ENCODE results near the gene ADNP2.

ADNP2 gene

GRCh38 chr18:80108739-80109675 lies at the start of gene ADNP2:
Gene ADNP2 (plus strand): TSS chr18:80109262. CDS start chr18:80117543, 8,281 bp downstream.
- Histone ChIP-seq H3K9ac (ENCODE audit: low read length) (peak within 1 kb of the TSS; percentile 87), H3K27ac (ENCODE audit: low read depth, low read length) (peak within 1 kb of the TSS; percentile 97), H3K4me1 (ENCODE audit: control insufficient read depth, insufficient read depth, low read length) (peaks cover 54% of the 10 kb centered on the region), H3K36me3 (ENCODE audit: control insufficient read depth, insufficient read depth, low read length) (peaks cover 8% of the 10 kb centered on the region; the same call in 1 of the 2 replicates), H3K27me3 (ENCODE audit: control insufficient read depth, insufficient read depth, low read length) (no peaks in the 10 kb centered on the region), H3K4me3 (ENCODE audit: low read depth, low read length) (peak within 1 kb of the TSS; percentile 88), H3K9me3 (ENCODE audit: control insufficient read depth, insufficient read depth, low read depth, low read length) (no peaks in the 10 kb centered on the region)

- no peaks in the 10 kb centered on the region for H3K36me3 ChIP-seq (ENCODE audit: control insufficient read depth, insufficient read depth, low read length)
- no peak overlapping the region for H3K27ac ChIP-seq (ENCODE audit: low read depth, low read length)
- H3K27me3 ChIP-seq (ENCODE audit: control insufficient read depth, insufficient read depth, low read length), result no peaks in the 10 kb centered on the region
- H3K4me3 ChIP-seq (ENCODE audit: low read depth, low read length), result no peak overlapping the region
- no peaks in the 10 kb centered on the region for H3K4me1 ChIP-seq (ENCODE audit: control insufficient read depth, insufficient read depth, low read length)
- H3K9ac ChIP-seq (ENCODE audit: low read length), result no peak overlapping the region
- peaks cover 72% of the 10 kb centered on the region for H3K9me3 ChIP-seq (ENCODE audit: control insufficient read depth, insufficient read depth, low read depth, low read length)
Measured at GRCh38 chr18:80059945-80060344, 49.1 kb upstream of the ADNP2 start.

GRCh38 chr18:80065705-80066104 lies 43.4 kb upstream of the ADNP2 start:
- H3K9me3 ChIP-seq (ENCODE audit: control insufficient read depth, insufficient read depth, low read depth, low read length), result peaks cover 21% of the 10 kb centered on the region
- H3K4me1 ChIP-seq (ENCODE audit: control insufficient read depth, insufficient read depth, low read length), result no peaks in the 10 kb centered on the region
- H3K27ac ChIP-seq (ENCODE audit: low read depth, low read length), result no peak overlapping the region
- no peaks in the 10 kb centered on the region for H3K27me3 ChIP-seq (ENCODE audit: control insufficient read depth, insufficient read depth, low read length)
- no peaks in the 10 kb centered on the region for H3K36me3 ChIP-seq (ENCODE audit: control insufficient read depth, insufficient read depth, low read length)
- no peak overlapping the region for H3K9ac ChIP-seq (ENCODE audit: low read length)
- H3K4me3 ChIP-seq (ENCODE audit: low read depth, low read length), result no peak overlapping the region

GRCh38 chr18:80067321-80067720 lies 41.7 kb upstream of the ADNP2 start:
- no peak overlapping the region for H3K9ac ChIP-seq (ENCODE audit: low read length)
- H3K4me3 ChIP-seq (ENCODE audit: low read depth, low read length), result no peak overlapping the region
- H3K36me3 ChIP-seq (ENCODE audit: control insufficient read depth, insufficient read depth, low read length), result no peaks in the 10 kb centered on the region
- H3K27me3 ChIP-seq (ENCODE audit: control insufficient read depth, insufficient read depth, low read length), result no peaks in the 10 kb centered on the region
- H3K27ac ChIP-seq (ENCODE audit: low read depth, low read length), result no peak overlapping the region
- peaks cover 16% of the 10 kb centered on the region for H3K9me3 ChIP-seq (ENCODE audit: control insufficient read depth, insufficient read depth, low read depth, low read length)
- no peaks in the 10 kb centered on the region for H3K4me1 ChIP-seq (ENCODE audit: control insufficient read depth, insufficient read depth, low read length)

- Histone ChIP-seq H3K4me1 (ENCODE audit: control insufficient read depth, insufficient read depth, low read length) (no peaks in the 10 kb centered on the region), H3K36me3 (ENCODE audit: control insufficient read depth, insufficient read depth, low read length) (no peaks in the 10 kb centered on the region), H3K27me3 (ENCODE audit: control insufficient read depth, insufficient read depth, low read length) (no peaks in the 10 kb centered on the region), H3K9ac (ENCODE audit: low read length) (no peak overlapping the region), H3K9me3 (ENCODE audit: control insufficient read depth, insufficient read depth, low read depth, low read length) (peaks cover 12% of the 10 kb centered on the region), H3K27ac (ENCODE audit: low read depth, low read length) (no peak overlapping the region), H3K4me3 (ENCODE audit: low read depth, low read length) (no peak overlapping the region)
Measured at GRCh38 chr18:80067897-80068296, 41.2 kb upstream of the ADNP2 start.

- Histone ChIP-seq H3K27ac (ENCODE audit: low read depth, low read length) (no peak overlapping the region), H3K9me3 (ENCODE audit: control insufficient read depth, insufficient read depth, low read depth, low read length) (peaks cover 15% of the 10 kb centered on the region), H3K9ac (ENCODE audit: low read length) (no peak overlapping the region), H3K36me3 (ENCODE audit: control insufficient read depth, insufficient read depth, low read length) (no peaks in the 10 kb centered on the region), H3K27me3 (ENCODE audit: control insufficient read depth, insufficient read depth, low read length) (no peaks in the 10 kb centered on the region), H3K4me1 (ENCODE audit: control insufficient read depth, insufficient read depth, low read length) (no peaks in the 10 kb centered on the region), H3K4me3 (ENCODE audit: low read depth, low read length) (no peak overlapping the region)
Measured at GRCh38 chr18:80068571-80069272, 40.3 kb upstream of the ADNP2 start.

- peaks cover 4% of the 10 kb centered on the region; the same call in 1 of the 2 replicates for H3K4me1 ChIP-seq (ENCODE audit: control insufficient read depth, insufficient read depth, low read length)
- no peak overlapping the region for H3K9ac ChIP-seq (ENCODE audit: low read length)
- no peaks in the 10 kb centered on the region for H3K36me3 ChIP-seq (ENCODE audit: control insufficient read depth, insufficient read depth, low read length)
- H3K27ac ChIP-seq (ENCODE audit: low read depth, low read length), result no peak overlapping the region
- no peaks in the 10 kb centered on the region for H3K27me3 ChIP-seq (ENCODE audit: control insufficient read depth, insufficient read depth, low read length)
- H3K9me3 ChIP-seq (ENCODE audit: control insufficient read depth, insufficient read depth, low read depth, low read length), result peaks cover 11% of the 10 kb centered on the region
- H3K4me3 ChIP-seq (ENCODE audit: low read depth, low read length), result no peak overlapping the region
Measured at GRCh38 chr18:80070825-80071224, 38.2 kb upstream of the ADNP2 start.

GRCh38 chr18:80074183-80074582 lies 34.9 kb upstream of the ADNP2 start:
- Histone ChIP-seq H3K27me3 (ENCODE audit: control insufficient read depth, insufficient read depth, low read length) (no peaks in the 10 kb centered on the region), H3K36me3 (ENCODE audit: control insufficient read depth, insufficient read depth, low read length) (no peaks in the 10 kb centered on the region), H3K4me1 (ENCODE audit: control insufficient read depth, insufficient read depth, low read length) (peaks cover 4% of the 10 kb centered on the region; the same call in 1 of the 2 replicates), H3K9ac (ENCODE audit: low read length) (no peak overlapping the region), H3K9me3 (ENCODE audit: control insufficient read depth, insufficient read depth, low read depth, low read length) (peaks cover 30% of the 10 kb centered on the region), H3K4me3 (ENCODE audit: low read depth, low read length) (no peak overlapping the region), H3K27ac (ENCODE audit: low read depth, low read length) (no peak overlapping the region)

- no peaks in the 10 kb centered on the region for H3K36me3 ChIP-seq (ENCODE audit: control insufficient read depth, insufficient read depth, low read length)
- no peak overlapping the region for H3K9ac ChIP-seq (ENCODE audit: low read length)
- peaks cover 30% of the 10 kb centered on the region for H3K9me3 ChIP-seq (ENCODE audit: control insufficient read depth, insufficient read depth, low read depth, low read length)
- no peak overlapping the region for H3K4me3 ChIP-seq (ENCODE audit: low read depth, low read length)
- H3K4me1 ChIP-seq (ENCODE audit: control insufficient read depth, insufficient read depth, low read length), result peaks cover 4% of the 10 kb centered on the region; the same call in 1 of the 2 replicates
- H3K27ac ChIP-seq (ENCODE audit: low read depth, low read length), result no peak overlapping the region
- no peaks in the 10 kb centered on the region for H3K27me3 ChIP-seq (ENCODE audit: control insufficient read depth, insufficient read depth, low read length)
Measured at GRCh38 chr18:80074697-80075096, 34.4 kb upstream of the ADNP2 start.

- Histone ChIP-seq H3K27me3 (ENCODE audit: control insufficient read depth, insufficient read depth, low read length) (no peaks in the 10 kb centered on the region), H3K4me3 (ENCODE audit: low read depth, low read length) (no peak overlapping the region), H3K9ac (ENCODE audit: low read length) (no peak overlapping the region), H3K27ac (ENCODE audit: low read depth, low read length) (no peak overlapping the region), H3K4me1 (ENCODE audit: control insufficient read depth, insufficient read depth, low read length) (peaks cover 4% of the 10 kb centered on the region; the same call in 1 of the 2 replicates), H3K36me3 (ENCODE audit: control insufficient read depth, insufficient read depth, low read length) (no peaks in the 10 kb centered on the region), H3K9me3 (ENCODE audit: control insufficient read depth, insufficient read depth, low read depth, low read length) (peaks cover 28% of the 10 kb centered on the region)
Measured at GRCh38 chr18:80075940-80076339, 33.1 kb upstream of the ADNP2 start.

GRCh38 chr18:80076379-80076778 lies 32.7 kb upstream of the ADNP2 start:
- Histone ChIP-seq H3K27me3 (ENCODE audit: control insufficient read depth, insufficient read depth, low read length) (no peaks in the 10 kb centered on the region), H3K9ac (ENCODE audit: low read length) (no peak overlapping the region), H3K27ac (ENCODE audit: low read depth, low read length) (no peak overlapping the region)

More at GRCh38 chr18:80076379-80076778, 32.7 kb upstream of the ADNP2 start:
- Histone ChIP-seq H3K9me3 (ENCODE audit: control insufficient read depth, insufficient read depth, low read depth, low read length) (peaks cover 27% of the 10 kb centered on the region), H3K4me1 (ENCODE audit: control insufficient read depth, insufficient read depth, low read length) (peaks cover 4% of the 10 kb centered on the region; the same call in 1 of the 2 replicates), H3K4me3 (ENCODE audit: low read depth, low read length) (no peak overlapping the region), H3K36me3 (ENCODE audit: control insufficient read depth, insufficient read depth, low read length) (no peaks in the 10 kb centered on the region)

Measured in HUES6 (cell line).